Anterior cingulate cortex (tissue), 58 donors: Measurements from ENCODE around the gene BRAT1.
"Not testable (repeated sequence)": the region's sequence is repeated elsewhere in the genome, so short reads cannot be mapped to it uniquely, and the experiment has no call there.

ENCODE experiments used
- DNase-seq, 58 donors: peaks; one replicate each; lab custom pipeline; 2025; lab: John Stamatoyannopoulos, UW

Gene BRAT1

DNA sequence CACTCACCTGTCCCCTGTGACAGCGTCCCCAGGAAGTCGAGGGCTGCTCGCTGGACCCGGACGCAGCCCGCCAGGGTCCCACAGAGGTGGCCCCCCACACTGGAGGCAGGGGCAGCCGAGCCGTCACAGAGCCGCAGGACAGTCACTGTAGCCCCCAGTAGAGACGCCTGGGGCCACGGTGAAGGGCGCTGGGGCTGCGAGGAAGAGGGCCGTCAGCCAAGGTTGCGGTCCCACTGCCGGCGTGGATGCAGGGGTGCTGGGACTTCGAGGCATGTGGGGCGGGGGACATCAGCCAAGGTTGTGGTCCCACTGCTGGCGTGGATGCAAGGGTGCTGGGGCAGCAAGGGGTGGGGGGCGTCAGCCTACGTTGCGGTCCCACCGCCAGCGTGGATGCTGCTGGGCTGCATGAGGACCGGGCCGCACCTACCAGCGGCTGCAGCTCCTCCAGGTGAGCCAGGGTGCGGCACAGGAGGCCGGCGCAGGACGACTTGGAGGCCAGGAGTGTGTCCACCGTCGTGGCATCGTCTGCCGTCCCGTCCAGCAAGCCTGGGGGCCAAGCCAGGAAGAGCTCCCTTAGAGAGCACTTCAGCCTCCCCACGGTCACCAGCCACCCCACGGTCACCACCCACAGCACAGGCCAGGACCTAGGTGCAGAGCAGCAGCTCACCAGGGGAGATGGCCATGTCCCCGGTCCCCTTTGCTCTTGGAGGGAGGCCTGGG, 13.9 kb downstream of the BRAT1 start:
- no peak for DNase-seq

DNA sequence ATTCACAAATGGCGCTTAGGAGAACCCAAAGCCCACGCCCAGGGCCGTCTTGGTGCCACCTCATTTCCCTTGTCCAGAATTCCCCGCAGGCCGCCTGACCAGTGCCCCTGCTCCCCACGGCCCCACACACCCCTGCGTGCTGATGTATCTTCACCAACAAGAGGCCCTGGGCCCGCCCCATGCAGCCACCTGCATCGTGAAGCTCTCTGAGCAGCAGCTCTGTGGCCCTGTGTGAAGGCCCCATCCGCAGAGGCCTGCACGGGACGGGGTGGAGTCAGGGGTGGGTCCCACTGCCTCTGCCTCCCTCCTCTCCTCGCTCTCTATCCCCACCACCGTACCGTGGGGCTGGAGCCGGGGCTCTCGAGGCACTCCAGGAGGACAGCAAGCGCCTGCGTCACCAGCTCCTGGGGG, 14.7 kb downstream of the BRAT1 start:
- DNase-seq: no peak

DNA sequence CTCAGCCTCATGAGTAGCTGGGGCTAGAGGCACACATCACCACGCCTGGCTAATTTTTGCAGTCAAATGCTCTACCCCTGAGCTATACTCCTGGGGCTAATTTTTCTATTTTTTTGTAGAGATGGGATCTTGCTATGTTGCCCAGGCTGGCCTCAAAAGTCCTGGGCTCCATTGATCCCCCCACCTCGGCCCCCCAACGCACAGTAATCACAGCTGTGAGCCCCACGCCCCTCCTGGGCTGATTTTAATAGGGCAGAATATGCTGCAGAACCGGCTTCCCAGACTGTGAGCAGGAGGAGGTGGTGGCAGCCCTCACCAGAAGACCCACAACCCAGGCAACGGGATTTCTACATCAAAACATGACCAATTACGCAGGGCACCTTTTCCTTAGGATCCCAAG, 15.2 kb downstream of the BRAT1 start:
- no peak for DNase-seq

GRCh38 chr7:2539031-2539911, 16.1 kb downstream of the BRAT1 start:
- DNase-seq: no peak

DNA sequence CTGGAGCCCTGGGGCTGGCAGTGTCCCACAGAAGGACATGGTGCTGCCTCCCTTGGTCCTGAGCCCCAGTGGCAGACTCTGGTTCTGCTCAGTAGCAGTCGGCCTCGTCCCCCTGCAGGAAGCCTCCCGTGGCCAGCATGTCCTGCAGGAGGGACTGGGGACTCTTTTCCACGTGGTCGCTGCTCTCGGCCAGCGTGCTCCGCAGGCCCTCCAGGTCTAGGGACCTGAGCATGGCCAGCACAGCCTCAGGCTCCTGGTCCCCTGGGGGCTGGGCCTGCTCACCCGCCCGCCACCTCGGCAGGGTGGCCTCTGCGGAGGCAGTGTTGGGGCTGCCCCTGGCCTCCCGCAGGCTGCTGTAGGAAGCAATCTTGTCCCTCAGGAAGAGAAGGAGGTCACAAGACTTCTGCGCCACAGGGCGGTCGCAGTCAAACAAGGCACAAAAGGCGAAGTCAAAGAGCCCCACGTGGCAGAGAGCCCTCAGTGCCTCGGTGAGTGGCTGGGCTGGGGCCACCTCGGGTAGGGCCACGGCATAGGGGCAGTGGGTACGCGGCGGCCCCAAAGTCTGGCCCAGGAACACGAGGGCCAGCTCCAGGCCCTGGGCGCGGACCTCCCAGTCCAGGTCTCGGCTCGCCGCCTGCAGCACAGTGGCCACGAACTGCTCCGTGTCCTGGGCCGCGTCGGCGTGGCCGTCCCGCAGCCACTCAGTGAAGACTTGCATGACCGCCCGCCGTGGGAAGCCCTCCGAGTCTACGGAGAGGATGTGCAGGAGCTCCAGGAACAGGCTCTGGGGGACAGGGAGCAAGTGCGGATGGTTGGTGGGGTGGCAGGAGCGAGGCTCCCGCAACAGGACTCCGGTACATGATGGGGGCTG, 17.1 kb downstream of the BRAT1 start:
- DNase-seq: no peak

DNA sequence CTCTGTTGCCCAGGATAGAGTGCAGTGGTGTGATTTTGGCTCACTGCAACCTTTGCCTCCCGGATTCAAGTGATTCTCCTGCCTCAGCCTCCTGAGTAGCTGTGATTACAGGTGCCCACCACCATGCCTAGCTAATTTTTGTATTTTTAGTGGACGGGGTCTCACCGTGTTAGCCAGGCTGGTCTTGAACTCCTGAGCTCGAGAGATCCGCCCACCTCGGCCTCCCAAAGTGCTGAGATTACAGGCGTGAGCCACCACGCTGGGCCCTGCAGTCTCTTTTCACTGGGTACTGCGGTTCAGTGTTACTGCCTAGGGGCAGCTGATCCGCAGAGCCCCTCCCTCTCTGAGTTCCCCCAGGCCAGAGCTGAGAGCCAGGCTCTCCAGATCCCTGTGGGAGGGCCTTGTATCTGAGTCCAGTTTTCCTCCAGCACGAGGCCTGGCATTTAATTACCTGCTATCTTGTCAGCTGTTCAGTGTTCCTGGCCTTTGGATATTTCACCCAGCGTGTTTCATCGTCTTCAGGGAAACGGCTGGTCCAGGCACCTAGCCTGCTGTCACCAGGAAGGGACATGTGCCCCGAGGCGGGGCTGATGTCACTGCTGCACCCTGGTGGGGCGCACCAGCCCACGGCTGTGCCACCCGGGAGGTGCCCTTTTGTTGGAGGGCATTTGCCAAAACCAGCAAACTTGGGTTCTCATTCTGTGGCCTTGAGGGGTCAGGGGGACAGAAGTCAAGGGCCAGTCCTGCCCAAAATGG, 19.3 kb downstream of the BRAT1 start:
- DNase-seq: not testable (repeated sequence)

- DNase-seq: not testable (repeated sequence)
These were observed 21.1 kb downstream of the BRAT1 start for GRCh38 chr7:2534214-2534613.

GRCh38 chr7:2533566-2533965, 21.8 kb downstream of the BRAT1 start:
- DNase-seq: not testable (repeated sequence)

DNA sequence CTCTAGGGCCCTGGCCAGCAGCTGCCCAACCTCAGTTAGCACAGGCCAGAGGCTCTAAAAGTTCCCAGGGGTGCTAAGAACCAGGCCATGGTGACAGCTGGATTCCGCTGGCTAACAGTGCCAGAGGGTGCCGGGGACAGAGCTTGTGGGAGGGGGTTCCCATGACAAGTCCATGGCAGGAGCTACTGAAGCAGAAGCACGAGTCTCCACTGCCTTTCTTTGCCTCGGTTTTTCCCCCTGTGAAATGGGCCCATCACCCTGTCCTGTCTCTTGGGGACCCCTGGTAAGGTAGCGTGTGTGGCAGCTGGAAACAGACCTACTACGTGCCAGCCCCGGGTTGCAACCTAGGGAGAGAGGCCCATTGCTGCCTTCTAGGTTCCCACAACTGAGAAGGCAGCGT, 22.5 kb downstream of the BRAT1 start:
- DNase-seq: not testable (repeated sequence)

DNA sequence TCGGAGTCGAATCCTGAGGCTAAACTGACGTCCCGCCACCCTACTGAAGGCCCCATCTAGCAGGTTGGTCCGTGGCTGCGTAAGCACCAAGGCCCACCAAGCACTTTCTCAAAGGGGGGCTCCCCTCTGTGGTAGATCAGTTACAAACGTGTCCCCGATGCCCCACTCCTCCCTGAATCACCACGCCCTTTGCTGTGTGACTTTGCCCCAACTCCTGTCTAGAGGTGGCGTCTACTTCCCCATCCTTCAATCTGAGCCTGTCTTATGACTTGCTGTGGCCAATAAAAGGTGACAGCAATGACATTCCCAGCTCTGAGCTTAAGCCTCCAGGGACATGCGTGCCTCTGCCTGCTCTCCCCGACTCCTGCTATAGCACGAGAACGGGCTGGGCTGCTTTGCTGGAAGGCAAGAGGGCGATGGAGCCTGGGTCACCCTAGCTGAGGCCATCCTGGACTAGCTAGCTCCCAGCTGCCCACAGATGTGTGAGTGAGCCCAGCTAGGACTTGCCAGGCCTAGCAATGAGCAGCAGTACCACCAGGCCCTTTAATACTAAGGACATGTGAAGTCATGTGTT, 23.0 kb downstream of the BRAT1 start:
- DNase-seq: not testable (repeated sequence)

GRCh38 chr7:2531796-2532110, 23.6 kb downstream of the BRAT1 start:
- peak in 8 of 58 donors; percentile 24 to 55 (median 33) for DNase-seq

DNA sequence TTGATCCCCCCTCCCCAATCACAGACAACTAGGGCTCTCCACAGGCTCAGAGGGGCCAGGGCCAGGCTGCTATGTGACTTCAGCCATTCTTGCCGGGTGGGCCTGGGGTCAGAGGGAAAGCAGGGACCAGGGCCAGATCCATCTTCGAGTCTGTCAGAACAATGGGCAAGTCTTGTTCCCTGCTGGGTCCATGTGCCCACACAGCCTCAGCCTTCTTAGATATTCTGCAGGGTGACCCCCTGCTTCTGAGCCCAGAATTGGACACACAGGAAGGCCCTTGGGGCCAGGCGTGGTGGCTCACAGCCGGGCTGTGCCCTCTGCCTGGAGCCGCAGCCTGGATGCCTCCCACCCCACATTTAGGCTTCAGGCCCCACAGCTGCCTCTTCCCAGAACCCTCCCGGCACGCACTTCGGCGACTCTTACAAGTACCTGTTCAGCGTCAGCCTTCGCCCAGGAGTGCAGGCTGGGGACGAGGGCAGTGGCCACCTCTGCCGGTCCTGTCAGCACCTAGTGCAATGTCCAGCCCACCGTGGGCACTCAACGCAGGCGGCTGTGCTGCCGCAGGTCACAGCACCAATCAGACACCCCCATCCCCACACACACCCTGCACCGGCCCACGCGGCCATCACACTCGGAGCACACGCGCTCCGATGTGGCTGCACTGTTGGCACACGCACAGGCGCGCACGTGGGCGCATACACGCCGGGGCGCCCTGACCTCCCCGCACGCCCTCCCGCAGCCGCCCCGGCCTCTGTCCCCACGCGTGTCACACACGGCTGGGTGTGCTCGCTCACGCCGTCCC, 24.1 kb downstream of the BRAT1 start:
- peak in 3 of 58 donors; percentile 40 to 55 (median 46) for DNase-seq

- DNase-seq: peak in 1 of 58 donors; percentile 30
These were observed 25.0 kb downstream of the BRAT1 start for GRCh38 chr7:2530071-2530987.

- peak in 33 of 58 donors; percentile 18 to 61 (median 40) for DNase-seq
These were observed 25.9 kb downstream of the BRAT1 start for GRCh38 chr7:2529161-2530070.

DNA sequence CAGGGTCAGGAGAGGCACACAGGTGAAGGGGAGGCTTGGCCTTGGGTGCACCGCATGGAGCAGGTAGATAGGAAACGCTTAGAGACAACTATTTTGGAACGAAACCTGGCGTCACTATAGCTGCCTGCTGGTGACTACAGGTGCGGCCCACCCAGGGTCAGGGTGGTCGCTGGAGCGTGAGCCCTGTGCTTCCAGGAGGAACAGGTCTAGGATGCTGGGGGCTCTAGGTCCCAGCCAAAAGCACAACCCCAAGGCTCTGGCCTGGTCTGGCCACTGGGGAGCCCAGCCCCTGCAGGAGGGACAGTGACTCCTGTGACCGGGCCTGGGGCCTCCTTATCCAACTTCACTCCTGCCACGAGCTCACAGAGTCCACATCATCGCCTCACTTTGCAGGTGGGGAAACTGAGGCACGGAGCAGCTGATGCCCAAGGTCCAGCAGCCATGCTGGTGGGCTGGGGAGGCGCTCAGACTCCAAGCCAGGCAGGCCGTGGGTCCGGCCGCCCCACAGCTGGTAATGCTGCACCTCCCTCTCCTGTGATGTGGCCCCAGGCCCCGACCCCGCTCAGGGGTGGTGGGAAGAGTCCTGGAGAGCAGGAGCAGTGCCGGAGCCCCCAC, 26.7 kb downstream of the BRAT1 start:
- no peak for DNase-seq
